Sciatic nerve (tissue), 2 donors: ENCODE results near the gene CSF3R. TPM values are rescaled to one million over a fixed set of nuclear protein-coding genes. Genes with fewer than 3 reads are reported as not detected.

Experiments used
- ATAC-seq: fragments of 200-7000 bp; cut with Tn5 transposase; one replicate; pipeline ENCODE4 v1.9.1; 2020; ENCODE audit warnings: mild to moderate bottlenecking, moderate library complexity
- DNase-seq: peaks from one replicate; pipeline ENCODE4 v3.0.0-alpha.2; 2020; ENCODE audit warnings: low spot score
- intact Hi-C: fragments of 100-400 bp; cut with DNase I; formaldehyde crosslinking; loops from one replicate; pipeline ENCODE4 v1.14.2; 2022
- total RNA-seq: library from RNA; stranded (reverse); fragmentation: NEBNext Ultra II Directional; extraction: Animal tissue kit (Norgen Biotek cat#: 25700); gene quantifications from one replicate; pipeline ENCODE4 v1.2.1, GENCODE V29; 2021
- donor health status: DM: no; HTN: no; CAD: no.
- donor health status: DM: no; HTN: no; CAD: no.

Gene CSF3R
- total RNA-seq, 1 donor from 2014 or later, result 57.3 TPM

- intact Hi-C loops, result no loop called here
- ATAC-seq, result no peak
- no peak for DNase-seq
Observed at GRCh38 chr1:36465731-36466369, 16.9 kb downstream of the CSF3R start.

GRCh38 chr1:36464605-36465393 is 17.9 kb downstream of the CSF3R start:
- ATAC-seq (peak; percentile 72), DNase-seq (no peak)
- intact Hi-C loops, result no loop called here

- intact Hi-C loops, result no loop called here
- ATAC-seq, result peak; percentile 99
- DNase-seq, result peak; percentile 98
Observed at GRCh38 chr1:36463803-36464604, 18.7 kb downstream of the CSF3R start, which contains the start of gene MRPS15. Gene MRPS15 (minus strand): TSS chr1:36464384. CDS start chr1:36464275, 109 bp downstream.

GRCh38 chr1:36463463-36463802 is 19.3 kb downstream of the CSF3R start:
- ATAC-seq (no peak), DNase-seq (no peak)
- intact Hi-C loops, result no loop called here

- no peak for ATAC-seq
- intact Hi-C loops, result no loop called here
- no peak for DNase-seq
Observed at GRCh38 chr1:36458910-36459309, 23.8 kb downstream of the CSF3R start.

GRCh38 chr1:36457691-36458090 is 25.0 kb downstream of the CSF3R start:
- DNase-seq (no peak), ATAC-seq (no peak)
- intact Hi-C loops, result no loop called here

- ATAC-seq (no peak), DNase-seq (no peak)
- intact Hi-C loops, result no loop called here
Observed at GRCh38 chr1:36456391-36456928, 26.3 kb downstream of the CSF3R start.

GRCh38 chr1:36455386-36455785 is 27.3 kb downstream of the CSF3R start:
- ATAC-seq (no peak), DNase-seq (no peak)
- intact Hi-C loops, result no loop called here

- ATAC-seq (no peak), DNase-seq (no peak)
- intact Hi-C loops, result no loop called here
Observed at GRCh38 chr1:36453600-36454388, 28.9 kb downstream of the CSF3R start.

GRCh38 chr1:36453051-36453450 is 29.7 kb downstream of the CSF3R start:
- intact Hi-C loops, result no loop called here

GRCh38 chr1:36450919-36451305 is 31.8 kb downstream of the CSF3R start:
- ATAC-seq (peak; percentile 0), DNase-seq (no peak)
- intact Hi-C loops, result no loop called here

More at GRCh38 chr1:36453051-36453450, 29.7 kb downstream of the CSF3R start:
- ATAC-seq, result no peak
- DNase-seq, result no peak

- ATAC-seq, result peak; percentile 99
- intact Hi-C loops, result no loop called here
Observed at GRCh38 chr1:36450270-36450918, 32.3 kb downstream of the CSF3R start, which contains the start of gene OSCP1. Gene OSCP1 (minus strand): TSS chr1:36450451. CDS start chr1:36450369, 82 bp downstream.

GRCh38 chr1:36448530-36449056 is 34.1 kb downstream of the CSF3R start:
- intact Hi-C loops, result no loop called here
- ATAC-seq, result no peak
- no peak for DNase-seq

More at GRCh38 chr1:36450270-36450918, 32.3 kb downstream of the CSF3R start, which contains the start of gene OSCP1:
- DNase-seq, result peak; percentile 98

- no peak for DNase-seq
- no peak for ATAC-seq
- intact Hi-C loops, result no loop called here
Observed at GRCh38 chr1:36447450-36447849, 35.3 kb downstream of the CSF3R start.

- DNase-seq (no peak), ATAC-seq (no peak)
- intact Hi-C loops, result no loop called here
Observed at GRCh38 chr1:36446746-36447145, 36.0 kb downstream of the CSF3R start.

- intact Hi-C loops, result no loop called here
- no peak for ATAC-seq
- no peak for DNase-seq
Observed at GRCh38 chr1:36446271-36446670, 36.4 kb downstream of the CSF3R start.

GRCh38 chr1:36443297-36443696 is 39.4 kb downstream of the CSF3R start:
- DNase-seq (no peak), ATAC-seq (no peak)
- intact Hi-C loops, result no loop called here

- intact Hi-C loops, result no loop called here
- no peak for ATAC-seq
- no peak for DNase-seq
Observed at GRCh38 chr1:36442337-36442736, 40.4 kb downstream of the CSF3R start.
